Measurements from ENCODE around the gene FZD10.

- no peak for TF ChIP-seq CTCF (IDR thresholded peaks at IDR 0.05)
- TF ChIP-seq POLR2A (IDR thresholded peaks at IDR 0.05), result no peak
Observed at GRCh38 chr12:130114952-130115351, 47.3 kb upstream of the FZD10 start.

Data from body of pancreas (tissue), 4 donors.